PFSK-1 (cell line): ENCODE results near the gene CAMSAP1.
A peak's percentile ranks its signal among the peaks of the same experiment; 100 is the strongest.

Experiments
- FOXP2 ChIP-seq: optimal IDR thresholded peaks from 2 replicates; pipeline ENCODE3; 2011; ENCODE audit warnings: borderline replicate concordance, control low read depth, inconsistent platforms; ENCODE audit not compliant: insufficient read depth; ENCODE audit errors: extremely low read length, extremely low read depth
- POLR2AphosphoS5 ChIP-seq: IDR thresholded peaks from 2 replicates; pipeline ENCODE4 v1.6.1; 2012; ENCODE audit warnings: low read depth, mild to moderate bottlenecking, control low read depth, low read length, moderate library complexity
- SIN3A ChIP-seq: IDR thresholded peaks from 2 replicates; pipeline ENCODE4 v1.6.1; 2012; ENCODE audit warnings: mild to moderate bottlenecking, low read length, moderate library complexity, borderline replicate concordance; ENCODE audit not compliant: insufficient read depth
- TAF1 ChIP-seq: IDR thresholded peaks from 2 replicates; pipeline ENCODE4 v1.6.1; 2012; ENCODE audit warnings: low read length, control low read depth, borderline replicate concordance; ENCODE audit not compliant: insufficient read depth
- TF ChIP-seq, protein P1 (sequence below), 2 experiments: IDR thresholded peaks; 2 replicates each; pipeline versions ENCODE4 v1.6.1 to v1.8.0; 2011 to 2012; ENCODE audit warnings: low read depth in 2 of 2, low read length in 2 of 2, control low read depth in 1 of 2, inconsistent platforms in 1 of 2, mild to moderate bottlenecking in 1 of 2, moderate library complexity in 1 of 2; ENCODE audit not compliant: insufficient read depth in 1 of 2

Gene CAMSAP1

GRCh38 chr9:135951889-135952663 lies 44.7 kb upstream of the CAMSAP1 start:
- TF ChIP-seq POLR2AphosphoS5 (no peak), SIN3A (no peak), FOXP2 (peak; percentile 21), TAF1 (no peak)
- TF ChIP-seq, protein P1, sequence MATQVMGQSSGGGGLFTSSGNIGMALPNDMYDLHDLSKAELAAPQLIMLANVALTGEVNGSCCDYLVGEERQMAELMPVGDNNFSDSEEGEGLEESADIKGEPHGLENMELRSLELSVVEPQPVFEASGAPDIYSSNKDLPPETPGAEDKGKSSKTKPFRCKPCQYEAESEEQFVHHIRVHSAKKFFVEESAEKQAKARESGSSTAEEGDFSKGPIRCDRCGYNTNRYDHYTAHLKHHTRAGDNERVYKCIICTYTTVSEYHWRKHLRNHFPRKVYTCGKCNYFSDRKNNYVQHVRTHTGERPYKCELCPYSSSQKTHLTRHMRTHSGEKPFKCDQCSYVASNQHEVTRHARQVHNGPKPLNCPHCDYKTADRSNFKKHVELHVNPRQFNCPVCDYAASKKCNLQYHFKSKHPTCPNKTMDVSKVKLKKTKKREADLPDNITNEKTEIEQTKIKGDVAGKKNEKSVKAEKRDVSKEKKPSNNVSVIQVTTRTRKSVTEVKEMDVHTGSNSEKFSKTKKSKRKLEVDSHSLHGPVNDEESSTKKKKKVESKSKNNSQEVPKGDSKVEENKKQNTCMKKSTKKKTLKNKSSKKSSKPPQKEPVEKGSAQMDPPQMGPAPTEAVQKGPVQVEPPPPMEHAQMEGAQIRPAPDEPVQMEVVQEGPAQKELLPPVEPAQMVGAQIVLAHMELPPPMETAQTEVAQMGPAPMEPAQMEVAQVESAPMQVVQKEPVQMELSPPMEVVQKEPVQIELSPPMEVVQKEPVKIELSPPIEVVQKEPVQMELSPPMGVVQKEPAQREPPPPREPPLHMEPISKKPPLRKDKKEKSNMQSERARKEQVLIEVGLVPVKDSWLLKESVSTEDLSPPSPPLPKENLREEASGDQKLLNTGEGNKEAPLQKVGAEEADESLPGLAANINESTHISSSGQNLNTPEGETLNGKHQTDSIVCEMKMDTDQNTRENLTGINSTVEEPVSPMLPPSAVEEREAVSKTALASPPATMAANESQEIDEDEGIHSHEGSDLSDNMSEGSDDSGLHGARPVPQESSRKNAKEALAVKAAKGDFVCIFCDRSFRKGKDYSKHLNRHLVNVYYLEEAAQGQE (IDR thresholded peaks at IDR 0.05; ENCODE audit: insufficient read depth in 1 of 2, low read depth in 2 of 2, low read length in 2 of 2) = no peak

GRCh38 chr9:135950135-135950682 lies 42.9 kb upstream of the CAMSAP1 start:
- TF ChIP-seq, protein P1 (IDR thresholded peaks at IDR 0.05; ENCODE audit: insufficient read depth in 1 of 2, low read depth in 2 of 2, low read length in 2 of 2) = no peak
- TF ChIP-seq SIN3A (no peak), POLR2AphosphoS5 (no peak), TAF1 (no peak), FOXP2 (no peak)

GRCh38 chr9:135949501-135950134 lies 42.3 kb upstream of the CAMSAP1 start:
- no peak for TF ChIP-seq POLR2AphosphoS5

DNA sequence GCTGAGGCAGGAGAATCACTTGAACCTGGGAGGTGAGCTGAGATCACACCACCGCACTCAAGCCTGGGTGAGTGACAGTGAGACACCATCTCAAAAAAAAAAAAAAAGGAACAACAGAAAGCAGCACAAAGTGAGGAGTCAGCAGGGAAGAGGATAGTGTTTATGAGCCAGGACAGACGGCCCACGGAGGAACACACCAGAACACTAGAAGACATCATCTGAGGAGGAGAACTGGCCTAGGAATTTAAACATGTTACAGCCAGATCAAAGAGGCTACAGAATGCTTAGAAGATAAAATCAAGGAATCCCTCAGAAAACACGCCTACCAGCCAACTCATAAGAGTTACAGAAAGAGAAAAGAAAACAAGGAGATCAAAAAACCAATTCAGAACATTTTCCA lies 41.6 kb upstream of the CAMSAP1 start:
- TF ChIP-seq POLR2AphosphoS5 (no peak), SIN3A (no peak), TAF1 (no peak), FOXP2 (no peak)
- TF ChIP-seq, protein P1 (IDR thresholded peaks at IDR 0.05; ENCODE audit: insufficient read depth in 1 of 2, low read depth in 2 of 2, low read length in 2 of 2) = no peak

GRCh38 chr9:135948446-135948845 lies 41.1 kb upstream of the CAMSAP1 start:
- no peak for TF ChIP-seq TAF1
- TF ChIP-seq POLR2AphosphoS5 = no peak
- TF ChIP-seq, protein P1 (IDR thresholded peaks at IDR 0.05; ENCODE audit: insufficient read depth in 1 of 2, low read depth in 2 of 2, low read length in 2 of 2) = no peak
- no peak for TF ChIP-seq FOXP2
